UCSD-AML1 (cell line): ENCODE measurements around the gene MND1.
"Not testable (repeated sequence)": the region's sequence is repeated elsewhere in the genome, so short reads cannot be mapped to it uniquely, and the experiment has no call there.

Source experiments
- DNase-seq: peaks from one replicate; lab custom pipeline; 2025; ENCODE audit not compliant: unreplicated experiment; lab: John Stamatoyannopoulos, UW

MND1 gene

GRCh38 chr4:153401501-153401900 is 57.0 kb downstream of the MND1 start:
- no peak for DNase-seq

- DNase-seq: no peak
Observed at GRCh38 chr4:153402366-153402765, 57.9 kb downstream of the MND1 start.

GRCh38 chr4:153403726-153404125 is 59.2 kb downstream of the MND1 start:
- no peak for DNase-seq

- DNase-seq: no peak
Observed at GRCh38 chr4:153407906-153408305, 63.4 kb downstream of the MND1 start.

- no peak for DNase-seq
Observed at GRCh38 chr4:153408932-153409331, 64.4 kb downstream of the MND1 start.

GRCh38 chr4:153409412-153409811 is 64.9 kb downstream of the MND1 start:
- no peak for DNase-seq

GRCh38 chr4:153409924-153410501 is 65.5 kb downstream of the MND1 start:
- no peak for DNase-seq

- no peak for DNase-seq
Observed at GRCh38 chr4:153413842-153414241, 69.4 kb downstream of the MND1 start.

GRCh38 chr4:153416456-153416855 is 72.0 kb downstream of the MND1 start:
- DNase-seq: not testable (repeated sequence)

GRCh38 chr4:153418121-153418520 is 73.6 kb downstream of the MND1 start:
- no peak for DNase-seq

- DNase-seq: no peak
Observed at GRCh38 chr4:153418558-153418957, 74.1 kb downstream of the MND1 start.

- DNase-seq: no peak
Observed at GRCh38 chr4:153419029-153419428, 74.5 kb downstream of the MND1 start.

- DNase-seq: no peak
Observed at GRCh38 chr4:153419673-153420278, 75.3 kb downstream of the MND1 start.

- no peak for DNase-seq
Observed at GRCh38 chr4:153420361-153420760, 75.9 kb downstream of the MND1 start.

- DNase-seq: no peak
Observed at GRCh38 chr4:153421941-153422340, 77.5 kb downstream of the MND1 start.

GRCh38 chr4:153426207-153426885 is 81.9 kb downstream of the MND1 start:
- no peak for DNase-seq

- no peak for DNase-seq
Observed at GRCh38 chr4:153427363-153428071, 83.0 kb downstream of the MND1 start.

GRCh38 chr4:153428941-153429475 is 84.5 kb downstream of the MND1 start:
- no peak for DNase-seq

GRCh38 chr4:153432965-153433753 is 88.7 kb downstream of the MND1 start:
- DNase-seq: peak; percentile 65

GRCh38 chr4:153433754-153434105 is 89.2 kb downstream of the MND1 start:
- no peak for DNase-seq

- no peak for DNase-seq
Observed at GRCh38 chr4:153434190-153434589, 89.7 kb downstream of the MND1 start.
